Vagina (tissue), 2 donors: ENCODE measurements around the gene MARVELD3.

ENCODE experiments used
- POLR2A ChIP-seq, 2 donors: fragments of 450-650 bp; IDR thresholded peaks; one replicate each; pipeline ENCODE4 v1.6.1; 2017; ENCODE audit warnings: antibody characterized with exemption in 2 of 2, mild to moderate bottlenecking in 2 of 2, moderate library complexity in 2 of 2
- POLR2AphosphoS5 ChIP-seq, 2 donors: sonication (generic); formaldehyde crosslinking; IDR thresholded peaks; one replicate each; pipeline ENCODE4 v1.9.0; 2017; ENCODE audit warnings: antibody characterized with exemption in 2 of 2, mild to moderate bottlenecking in 2 of 2, low read depth in 1 of 2; ENCODE audit not compliant: insufficient read depth in 1 of 2
- TF ChIP-seq, protein P1 (sequence below), 3 experiments: fragments of 450-650 bp in 2 of 3; fragments of 200-600 bp in 1 of 3; sonication (generic) in 1 of 3; IDR thresholded peaks; one replicate each; pipeline ENCODE4 v1.5.1; 2017 to 2019; ENCODE audit warnings: antibody characterized with exemption in 3 of 3, mild to moderate bottlenecking in 2 of 3, moderate library complexity in 2 of 3

GRCh38 chr16:71676236-71676635 lies 50.3 kb downstream of the MARVELD3 start:
- TF ChIP-seq POLR2A (IDR thresholded peaks at IDR 0.05) (no peak), POLR2AphosphoS5 (IDR thresholded peaks at IDR 0.05; ENCODE audit: insufficient read depth in 1 of 2, low read depth in 1 of 2) (no peak)
- TF ChIP-seq, protein P1, sequence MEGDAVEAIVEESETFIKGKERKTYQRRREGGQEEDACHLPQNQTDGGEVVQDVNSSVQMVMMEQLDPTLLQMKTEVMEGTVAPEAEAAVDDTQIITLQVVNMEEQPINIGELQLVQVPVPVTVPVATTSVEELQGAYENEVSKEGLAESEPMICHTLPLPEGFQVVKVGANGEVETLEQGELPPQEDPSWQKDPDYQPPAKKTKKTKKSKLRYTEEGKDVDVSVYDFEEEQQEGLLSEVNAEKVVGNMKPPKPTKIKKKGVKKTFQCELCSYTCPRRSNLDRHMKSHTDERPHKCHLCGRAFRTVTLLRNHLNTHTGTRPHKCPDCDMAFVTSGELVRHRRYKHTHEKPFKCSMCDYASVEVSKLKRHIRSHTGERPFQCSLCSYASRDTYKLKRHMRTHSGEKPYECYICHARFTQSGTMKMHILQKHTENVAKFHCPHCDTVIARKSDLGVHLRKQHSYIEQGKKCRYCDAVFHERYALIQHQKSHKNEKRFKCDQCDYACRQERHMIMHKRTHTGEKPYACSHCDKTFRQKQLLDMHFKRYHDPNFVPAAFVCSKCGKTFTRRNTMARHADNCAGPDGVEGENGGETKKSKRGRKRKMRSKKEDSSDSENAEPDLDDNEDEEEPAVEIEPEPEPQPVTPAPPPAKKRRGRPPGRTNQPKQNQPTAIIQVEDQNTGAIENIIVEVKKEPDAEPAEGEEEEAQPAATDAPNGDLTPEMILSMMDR (IDR thresholded peaks at IDR 0.05): no peak
